RWPE2 (cell line): ENCODE results near the gene AHCYL2.

Experiments
- ATAC-seq: fragments of 200-7000 bp; cut with Tn5 transposase; 3 replicates; pipeline ENCODE4 v1.9.1; 2021; ENCODE audit warnings: low read depth
- DNase-seq: peaks from one replicate; pipeline ENCODE4 v3.0.0-alpha.2; 2020; ENCODE audit warnings: low spot score
- H3K27ac ChIP-seq: fragments of 450-650 bp; 2 replicates; pipeline ENCODE4 v1.5.1; 2017; ENCODE audit warnings: mild to moderate bottlenecking; ENCODE audit not compliant: poor library complexity, severe bottlenecking
- H3K27me3 ChIP-seq: fragments of 250-450 bp; sonication (Bioruptor Pico); 2 replicates; pipeline ENCODE4 v1.5.1; 2021; ENCODE audit warnings: mild to moderate bottlenecking, moderate library complexity; ENCODE audit not compliant: insufficient read depth, poor library complexity, severe bottlenecking
- H3K36me3 ChIP-seq: fragments of 250-450 bp; sonication (Bioruptor Pico); 2 replicates; pipeline ENCODE4 v1.5.1; 2020; ENCODE audit warnings: low read depth, mild to moderate bottlenecking, moderate library complexity
- H3K4me1 ChIP-seq: fragments of 250-450 bp; sonication (Bioruptor Pico); 2 replicates; pipeline ENCODE4 v1.5.1; 2021; ENCODE audit warnings: mild to moderate bottlenecking, moderate library complexity; ENCODE audit not compliant: insufficient read depth, poor library complexity, severe bottlenecking
- H3K4me3 ChIP-seq: fragments of 250-450 bp; sonication (Bioruptor Pico); 2 replicates; pipeline ENCODE4 v1.5.1; 2021; ENCODE audit warnings: mild to moderate bottlenecking, moderate library complexity; ENCODE audit not compliant: severe bottlenecking
- H3K9me3 ChIP-seq: fragments of 250-450 bp; sonication (Bioruptor Pico); 2 replicates; pipeline ENCODE4 v1.5.1; 2021; ENCODE audit warnings: mild to moderate bottlenecking, moderate library complexity; ENCODE audit not compliant: severe bottlenecking
- TF ChIP-seq, protein P1 (sequence below): fragments of 450-650 bp; IDR thresholded peaks from one replicate; pipeline ENCODE4 v1.5.1; 2017; ENCODE audit warnings: mild to moderate bottlenecking, moderate library complexity; ENCODE audit not compliant: poor library complexity, severe bottlenecking

Gene AHCYL2

DNA sequence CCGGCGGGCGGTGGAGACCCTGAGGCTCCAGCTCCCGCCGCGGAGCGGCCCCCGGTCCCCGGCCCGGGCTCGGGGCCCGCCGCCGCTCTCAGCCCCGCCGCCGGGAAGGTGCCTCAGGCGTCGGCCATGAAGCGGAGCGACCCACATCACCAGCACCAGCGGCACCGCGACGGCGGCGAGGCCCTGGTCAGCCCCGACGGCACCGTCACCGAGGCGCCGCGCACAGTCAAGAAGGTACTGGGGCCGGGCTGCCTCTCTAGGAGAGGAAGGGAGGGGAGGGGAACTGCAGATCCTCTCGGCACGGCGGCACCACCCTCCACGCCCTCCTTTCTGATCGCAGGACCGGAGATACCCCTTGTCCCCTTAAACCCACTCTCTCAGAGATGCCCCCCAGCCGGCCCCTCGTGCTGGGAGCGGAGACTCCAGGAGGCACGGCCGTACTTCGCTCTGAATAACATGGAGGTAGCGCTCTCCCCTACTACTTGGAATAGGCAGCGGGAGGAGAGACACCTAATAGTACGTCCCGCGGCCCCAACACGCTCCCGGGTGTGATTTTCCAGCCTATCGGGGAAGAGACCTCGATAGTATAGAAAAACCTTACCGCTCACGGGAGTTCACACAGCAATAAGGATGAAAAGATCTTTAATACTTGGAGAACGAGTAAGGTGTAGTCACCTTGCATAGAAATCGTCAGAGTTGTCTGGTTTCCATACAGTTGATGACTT, 538 bp downstream of the AHCYL2 start:
- Histone ChIP-seq H3K4me3 (peak overlapping the region; percentile 95), H3K9me3 (no peaks in the 10 kb centered on the region), H3K4me1 (peaks cover 8% of the 10 kb centered on the region), H3K27me3 (no peaks in the 10 kb centered on the region), H3K36me3 (no peaks in the 10 kb centered on the region), H3K27ac (peak overlapping the region; percentile 72)
- no peak for DNase-seq
- ATAC-seq, result peak; percentile 46
- TF ChIP-seq, protein P1, sequence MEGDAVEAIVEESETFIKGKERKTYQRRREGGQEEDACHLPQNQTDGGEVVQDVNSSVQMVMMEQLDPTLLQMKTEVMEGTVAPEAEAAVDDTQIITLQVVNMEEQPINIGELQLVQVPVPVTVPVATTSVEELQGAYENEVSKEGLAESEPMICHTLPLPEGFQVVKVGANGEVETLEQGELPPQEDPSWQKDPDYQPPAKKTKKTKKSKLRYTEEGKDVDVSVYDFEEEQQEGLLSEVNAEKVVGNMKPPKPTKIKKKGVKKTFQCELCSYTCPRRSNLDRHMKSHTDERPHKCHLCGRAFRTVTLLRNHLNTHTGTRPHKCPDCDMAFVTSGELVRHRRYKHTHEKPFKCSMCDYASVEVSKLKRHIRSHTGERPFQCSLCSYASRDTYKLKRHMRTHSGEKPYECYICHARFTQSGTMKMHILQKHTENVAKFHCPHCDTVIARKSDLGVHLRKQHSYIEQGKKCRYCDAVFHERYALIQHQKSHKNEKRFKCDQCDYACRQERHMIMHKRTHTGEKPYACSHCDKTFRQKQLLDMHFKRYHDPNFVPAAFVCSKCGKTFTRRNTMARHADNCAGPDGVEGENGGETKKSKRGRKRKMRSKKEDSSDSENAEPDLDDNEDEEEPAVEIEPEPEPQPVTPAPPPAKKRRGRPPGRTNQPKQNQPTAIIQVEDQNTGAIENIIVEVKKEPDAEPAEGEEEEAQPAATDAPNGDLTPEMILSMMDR, result no peak

DNA sequence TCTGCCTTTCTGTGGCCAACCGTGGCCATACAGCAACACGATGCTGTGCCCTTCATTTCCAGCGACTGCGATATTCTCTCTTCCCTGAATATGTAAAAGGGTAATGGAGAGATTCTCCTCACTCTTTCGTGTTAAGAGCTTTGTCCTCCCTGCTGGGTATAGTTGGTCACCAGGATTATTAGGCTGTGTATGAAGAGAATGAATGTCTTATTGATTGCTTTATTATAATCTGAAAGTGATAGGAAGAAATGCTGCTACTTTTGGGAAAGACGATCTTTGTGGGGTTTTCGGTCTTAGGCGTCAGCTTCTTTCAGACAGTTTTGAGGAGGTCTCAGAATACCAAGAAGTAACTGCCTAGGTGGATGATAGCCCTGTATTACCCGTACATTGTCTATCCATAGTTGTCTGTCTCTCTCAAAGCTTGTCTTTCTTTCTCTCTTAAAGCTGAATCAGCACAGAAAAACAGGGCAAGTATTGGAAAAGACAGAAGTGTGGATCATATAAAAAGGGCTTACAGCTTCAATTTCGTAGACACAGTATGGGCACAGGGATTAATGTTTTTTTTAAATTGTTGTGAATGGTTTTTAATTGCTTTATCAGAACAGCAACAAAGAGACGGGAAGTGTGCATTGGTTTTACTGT, 1.2 kb downstream of the AHCYL2 start:
- Histone ChIP-seq H3K4me3 (peak overlapping the region; percentile 95), H3K4me1 (peaks cover 8% of the 10 kb centered on the region), H3K9me3 (no peaks in the 10 kb centered on the region), H3K36me3 (no peaks in the 10 kb centered on the region), H3K27me3 (no peaks in the 10 kb centered on the region), H3K27ac (peak overlapping the region; percentile 72)
- ATAC-seq (peak; percentile 8; the same call in 2 of the 3 replicates), DNase-seq (no peak)
- TF ChIP-seq, protein P1, result no peak

DNA sequence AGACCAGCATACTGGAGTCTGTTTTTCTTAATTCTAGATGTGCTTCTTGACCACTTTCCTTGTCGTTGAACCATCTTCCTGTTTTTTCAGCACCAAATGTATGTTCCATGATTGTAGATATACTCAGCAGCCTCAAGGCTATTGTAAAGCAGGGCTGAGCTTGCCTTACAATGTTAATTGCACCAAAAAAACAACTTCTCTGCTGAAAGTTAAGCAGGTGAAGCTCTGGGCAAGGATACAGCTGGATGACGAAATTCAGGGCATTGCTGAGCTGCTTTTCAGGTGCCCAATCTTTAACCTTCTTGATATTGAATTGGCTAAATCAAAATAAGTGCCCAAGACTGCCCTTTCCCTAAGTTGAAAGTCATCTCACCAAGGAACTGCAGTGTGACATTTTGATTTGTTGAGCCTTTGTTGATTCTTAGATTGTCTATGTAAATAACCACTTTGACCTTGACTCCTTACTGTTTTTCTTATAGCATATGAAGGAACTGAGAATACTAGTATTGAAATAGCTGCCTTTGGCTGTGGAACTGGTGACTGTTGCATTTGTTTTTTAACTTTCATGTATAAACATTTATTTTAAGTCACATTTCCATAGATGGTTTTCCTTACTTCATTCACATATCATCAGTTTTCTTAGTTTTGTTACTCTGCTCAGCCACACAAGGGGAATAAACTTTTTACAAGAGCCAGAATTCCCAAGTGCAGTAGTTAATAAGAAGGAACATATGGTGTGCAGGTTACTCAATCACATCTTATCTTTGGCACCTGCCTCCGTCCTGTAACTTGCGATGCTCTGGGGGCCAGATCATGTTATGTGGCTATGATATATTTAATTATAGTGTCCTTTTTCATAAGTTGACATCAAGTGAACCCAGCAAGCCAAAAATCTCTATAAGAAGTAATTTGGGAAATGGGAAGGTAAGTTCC, 3.1 kb downstream of the AHCYL2 start:
- ATAC-seq (no peak), DNase-seq (no peak)
- Histone ChIP-seq H3K27ac (no peak overlapping the region), H3K4me3 (no peak overlapping the region), H3K9me3 (no peaks in the 10 kb centered on the region), H3K27me3 (no peaks in the 10 kb centered on the region), H3K4me1 (peaks cover 8% of the 10 kb centered on the region), H3K36me3 (no peaks in the 10 kb centered on the region)
- TF ChIP-seq, protein P1, result no peak

DNA sequence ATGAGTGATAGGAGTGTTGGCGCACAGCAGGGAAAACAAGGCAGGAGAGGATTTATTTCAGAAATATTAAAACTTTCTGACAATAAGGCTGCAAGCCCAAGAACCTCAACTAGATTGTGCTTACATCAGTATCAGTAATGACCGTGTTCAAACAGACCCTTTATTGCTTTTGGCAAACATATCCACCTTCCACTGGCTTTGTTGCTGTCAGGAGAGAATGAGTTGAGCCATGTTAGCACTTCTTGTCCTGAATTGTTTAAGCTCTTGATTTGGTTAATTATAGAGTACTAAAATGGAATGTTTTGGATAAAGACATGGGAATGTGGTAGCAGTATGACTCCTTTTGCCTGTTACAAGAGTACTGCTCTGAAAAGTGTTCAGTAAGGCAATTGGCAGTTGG, 3.8 kb downstream of the AHCYL2 start:
- Histone ChIP-seq H3K27ac (no peak overlapping the region), H3K4me1 (peaks cover 8% of the 10 kb centered on the region), H3K4me3 (no peak overlapping the region), H3K9me3 (no peaks in the 10 kb centered on the region), H3K27me3 (no peaks in the 10 kb centered on the region), H3K36me3 (no peaks in the 10 kb centered on the region)
- TF ChIP-seq, protein P1, result no peak
- no peak for ATAC-seq
- DNase-seq, result no peak
